Measurements from ENCODE around the gene MYH14.
"Not testable (repeated sequence)": the region's sequence is repeated elsewhere in the genome, so short reads cannot be mapped to it uniquely, and the experiment has no call there.

The MYH14 gene

GRCh38 chr19:50230379-50231351, 27.2 kb downstream of the MYH14 start:
- DNase-seq, result no peak

- not testable (repeated sequence) for DNase-seq
Measured at GRCh38 chr19:50231417-50231816, 28.0 kb downstream of the MYH14 start.

GRCh38 chr19:50231821-50232220, 28.4 kb downstream of the MYH14 start:
- DNase-seq, result no peak

- DNase-seq, result no peak
Measured at GRCh38 chr19:50232600-50232999, 29.2 kb downstream of the MYH14 start.

GRCh38 chr19:50233308-50233910, 30.0 kb downstream of the MYH14 start:
- no peak for DNase-seq

- not testable (repeated sequence) for DNase-seq
Measured at GRCh38 chr19:50237493-50237892, 34.1 kb downstream of the MYH14 start.

- DNase-seq, result no peak
Measured at GRCh38 chr19:50238043-50238442, 34.6 kb downstream of the MYH14 start.

- no peak for DNase-seq
Measured at GRCh38 chr19:50239921-50240590, 36.6 kb downstream of the MYH14 start.

- no peak for DNase-seq
Measured at GRCh38 chr19:50242581-50242980, 39.2 kb downstream of the MYH14 start.

GRCh38 chr19:50244695-50245094, 41.3 kb downstream of the MYH14 start:
- no peak for DNase-seq

GRCh38 chr19:50248413-50248812, 45.0 kb downstream of the MYH14 start:
- no peak for DNase-seq

GRCh38 chr19:50248826-50249225, 45.4 kb downstream of the MYH14 start:
- no peak for DNase-seq

- no peak for DNase-seq
Measured at GRCh38 chr19:50249636-50250035, 46.2 kb downstream of the MYH14 start.

- DNase-seq, result no peak
Measured at GRCh38 chr19:50250450-50251136, 47.2 kb downstream of the MYH14 start.

GRCh38 chr19:50252111-50252886, 48.9 kb downstream of the MYH14 start:
- no peak for DNase-seq

GRCh38 chr19:50252887-50253268, 49.5 kb downstream of the MYH14 start:
- DNase-seq, result no peak

- no peak for DNase-seq
Measured at GRCh38 chr19:50255115-50255514, 51.7 kb downstream of the MYH14 start.

GRCh38 chr19:50257141-50257540, 53.7 kb downstream of the MYH14 start:
- no peak for DNase-seq

GRCh38 chr19:50258918-50259372, 55.5 kb downstream of the MYH14 start:
- DNase-seq, result no peak

- no peak for DNase-seq
Measured at GRCh38 chr19:50261446-50261970, 58.1 kb downstream of the MYH14 start.

- DNase-seq, result no peak
Measured at GRCh38 chr19:50263176-50263575, 59.8 kb downstream of the MYH14 start.

Measured in NCI-H1048 (cell line).